HG02759 (cell line): ENCODE results near the gene FKBP7.
"Not testable (repeated sequence)": the region's sequence is repeated elsewhere in the genome, so short reads cannot be mapped to it uniquely, and the experiment has no call there.

Source experiments
- ATAC-seq: cut with Tn5 transposase; IDR thresholded peaks from one replicate; pipeline ENCODE4 v1.9.1; 2021; ENCODE audit warnings: mild to moderate bottlenecking, moderate library complexity; ENCODE audit not compliant: unreplicated experiment

Gene FKBP7, protein sequence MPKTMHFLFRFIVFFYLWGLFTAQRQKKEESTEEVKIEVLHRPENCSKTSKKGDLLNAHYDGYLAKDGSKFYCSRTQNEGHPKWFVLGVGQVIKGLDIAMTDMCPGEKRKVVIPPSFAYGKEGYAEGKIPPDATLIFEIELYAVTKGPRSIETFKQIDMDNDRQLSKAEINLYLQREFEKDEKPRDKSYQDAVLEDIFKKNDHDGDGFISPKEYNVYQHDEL

DNA sequence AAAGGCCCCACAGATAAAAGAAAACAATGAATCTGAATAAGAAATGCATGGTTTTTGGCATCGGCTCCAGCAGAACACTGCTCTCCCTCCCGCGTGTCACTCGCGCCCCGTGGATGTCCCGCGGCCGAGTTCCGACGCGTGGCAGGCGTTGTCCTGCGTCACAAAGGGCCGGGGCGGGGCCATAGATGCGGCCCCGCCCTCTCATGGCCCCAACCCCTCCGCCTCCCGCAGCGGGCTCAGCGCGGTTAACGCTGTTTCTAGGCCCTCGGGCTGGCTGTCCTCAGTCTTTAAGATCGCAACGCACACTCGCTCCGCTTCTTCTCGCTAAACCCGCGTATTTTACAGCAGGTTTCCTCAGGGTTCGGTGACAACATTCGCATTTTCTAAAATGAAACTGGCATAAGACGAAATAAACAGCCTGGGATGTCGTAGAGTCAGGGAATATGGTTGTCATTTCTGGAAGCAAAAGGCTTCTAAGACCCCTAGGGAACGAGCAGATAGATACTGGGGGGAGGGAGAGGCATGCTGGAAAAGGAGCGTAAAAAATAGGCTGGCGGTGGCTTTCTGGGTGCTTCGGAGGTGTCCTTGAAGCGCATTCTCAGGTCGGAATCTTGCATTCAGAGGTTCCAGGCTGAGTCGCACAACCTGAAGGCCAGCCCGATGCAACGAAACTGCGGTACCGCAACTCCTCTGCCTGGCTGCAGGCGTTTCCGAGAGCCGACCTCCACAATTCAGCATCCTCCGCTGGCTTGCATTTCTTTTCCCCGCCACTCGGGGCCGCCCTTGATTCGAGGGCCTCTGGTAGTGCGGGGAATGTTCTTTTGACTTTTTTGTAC, at the start of gene FKBP7:
Gene FKBP7 (minus strand): TSS at position 162 of the 836 bp plus-strand sequence. CDS start 101 bp downstream, at position 61.
- peak; percentile 54 for ATAC-seq

DNA sequence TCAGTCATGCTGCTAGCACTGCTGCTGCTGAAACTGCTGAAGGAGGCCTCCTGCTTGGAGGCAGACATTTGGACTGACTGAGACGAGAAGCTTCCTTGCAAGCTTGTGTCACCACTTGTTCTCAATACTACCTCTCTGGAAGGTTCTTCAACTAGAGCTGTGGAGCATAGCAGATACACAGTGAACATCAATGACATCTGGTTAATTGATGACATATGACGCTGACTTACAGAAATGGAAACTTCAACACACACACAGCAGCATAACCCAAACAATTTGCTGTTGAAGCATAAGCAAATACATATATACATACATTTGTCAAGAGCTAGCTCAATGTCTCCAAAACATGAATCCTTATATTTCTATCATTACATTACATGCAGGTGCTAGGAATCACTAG, 49.2 kb upstream of the FKBP7 start:
- no peak for ATAC-seq

DNA sequence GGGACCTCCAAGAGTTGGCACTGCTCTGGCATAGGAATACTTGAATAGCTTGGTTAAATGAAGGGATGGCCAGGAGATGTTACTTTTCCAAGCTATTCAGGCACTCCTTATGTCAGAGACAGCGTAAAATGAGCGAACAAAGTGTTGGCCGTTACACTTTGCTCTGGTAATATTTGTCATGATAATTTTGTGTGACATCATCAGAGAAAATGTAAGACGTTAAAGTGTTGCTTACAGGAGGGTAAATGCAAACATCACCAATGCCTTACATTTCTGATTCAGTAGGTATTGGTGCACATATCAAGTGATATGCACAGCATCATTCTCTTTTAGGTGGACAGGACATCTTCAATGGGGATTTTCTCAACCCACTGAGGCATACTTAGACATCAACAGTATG, 47.9 kb upstream of the FKBP7 start:
- ATAC-seq, result no peak

DNA sequence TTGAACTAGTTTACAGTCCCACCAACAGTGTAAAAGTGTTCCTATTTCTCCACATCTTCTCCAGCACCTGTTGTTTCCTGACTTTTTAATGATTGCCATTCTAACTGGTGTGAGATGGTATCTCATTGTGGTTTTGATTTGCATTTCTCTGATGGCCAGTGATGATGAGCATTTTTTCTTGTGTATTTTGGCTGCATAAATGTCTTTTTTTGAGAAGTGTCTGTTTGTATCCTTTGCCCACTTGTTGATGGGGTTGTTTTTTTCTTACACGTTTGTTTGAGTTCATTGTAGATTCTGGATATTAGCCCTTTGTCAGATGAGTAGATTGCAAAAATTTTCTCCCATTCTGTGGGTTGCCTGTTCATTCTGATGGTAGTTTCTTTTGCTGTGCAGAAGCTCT, 47.1 kb upstream of the FKBP7 start:
- not testable (repeated sequence) for ATAC-seq

DNA sequence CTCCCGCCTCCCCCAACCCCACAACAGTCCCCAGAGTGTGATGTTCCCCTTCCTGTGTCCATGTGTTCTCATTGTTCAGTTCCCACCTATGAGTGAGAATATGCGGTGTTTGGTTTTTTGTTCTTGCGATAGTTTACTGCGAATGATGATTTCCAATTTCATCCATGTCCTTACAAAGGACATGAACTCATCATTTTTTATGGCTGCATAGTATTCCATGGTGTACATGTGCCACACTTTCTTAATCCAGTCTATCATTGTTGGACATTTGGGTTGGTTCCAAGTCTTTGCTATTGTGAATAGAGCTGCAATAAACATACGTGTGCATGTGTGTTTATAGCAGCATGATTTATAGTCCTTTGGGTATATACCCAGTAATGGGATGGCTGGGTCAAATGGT, 46.6 kb upstream of the FKBP7 start:
- ATAC-seq, result not testable (repeated sequence)

DNA sequence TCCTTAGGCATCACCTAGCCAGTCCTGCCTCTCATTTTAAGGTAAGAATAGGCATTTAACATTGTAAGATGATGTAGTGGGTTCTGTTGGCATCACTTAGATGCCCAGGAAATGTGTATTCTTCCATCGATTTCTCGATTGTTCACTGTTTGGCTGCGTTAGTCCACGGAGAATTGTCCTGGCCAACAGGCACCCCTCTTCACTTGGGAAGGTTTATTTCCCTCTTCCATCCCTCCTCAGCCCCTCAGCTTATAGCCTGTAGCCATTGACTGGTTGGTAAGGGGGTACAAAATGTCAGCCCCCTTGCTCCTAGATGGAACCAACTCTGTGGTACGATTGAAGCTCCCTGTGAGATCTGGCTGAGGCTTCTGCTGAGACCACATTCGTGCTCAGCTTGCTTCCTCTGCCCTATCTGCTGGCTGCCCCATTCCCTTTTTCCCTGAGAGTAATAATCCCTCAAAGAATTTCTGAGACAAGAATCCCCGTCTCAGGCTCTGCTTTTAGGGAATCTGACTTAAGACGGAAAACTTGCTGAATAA, 45.3 kb upstream of the FKBP7 start:
- peak; percentile 4 for ATAC-seq

DNA sequence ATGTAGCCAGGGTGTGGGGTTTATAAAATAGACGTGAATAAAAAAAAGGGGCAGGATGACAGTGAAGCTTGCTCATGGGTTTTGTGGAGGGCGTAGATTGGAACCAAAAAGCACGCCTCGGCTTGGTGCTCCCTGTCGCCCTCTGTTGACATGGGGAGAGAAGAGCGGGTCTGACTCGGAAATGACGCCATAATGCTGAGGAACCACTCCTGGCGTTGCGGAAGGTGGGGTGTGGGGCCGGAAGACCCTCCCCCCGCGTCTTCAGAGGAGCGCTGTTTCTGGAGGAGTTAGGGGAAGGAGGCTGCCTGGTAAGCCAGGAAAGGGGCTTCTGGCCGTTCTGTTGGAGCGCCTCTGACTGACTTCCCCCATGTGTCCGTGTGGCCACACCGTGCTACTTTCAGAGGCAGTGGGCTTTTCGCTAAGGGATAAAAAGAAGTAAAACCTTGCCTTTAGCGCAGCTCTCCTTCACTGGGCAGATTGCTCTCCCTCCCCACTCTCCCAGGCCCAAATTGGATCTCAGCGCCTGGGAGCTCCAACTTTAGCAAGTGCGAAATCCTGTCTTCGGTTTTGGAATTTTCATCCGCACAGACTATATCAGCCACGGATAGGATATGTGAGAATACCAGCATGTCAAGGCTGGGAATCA, 44.7 kb upstream of the FKBP7 start:
- peak; percentile 96 for ATAC-seq

- ATAC-seq, result no peak
These were observed 43.1 kb upstream of the FKBP7 start for GRCh38 chr2:178521304-178522150.

GRCh38 chr2:178517496-178517895, 39.1 kb upstream of the FKBP7 start:
- ATAC-seq, result no peak

- peak; percentile 63 for ATAC-seq
These were observed 36.3 kb upstream of the FKBP7 start for GRCh38 chr2:178514664-178515063.

DNA sequence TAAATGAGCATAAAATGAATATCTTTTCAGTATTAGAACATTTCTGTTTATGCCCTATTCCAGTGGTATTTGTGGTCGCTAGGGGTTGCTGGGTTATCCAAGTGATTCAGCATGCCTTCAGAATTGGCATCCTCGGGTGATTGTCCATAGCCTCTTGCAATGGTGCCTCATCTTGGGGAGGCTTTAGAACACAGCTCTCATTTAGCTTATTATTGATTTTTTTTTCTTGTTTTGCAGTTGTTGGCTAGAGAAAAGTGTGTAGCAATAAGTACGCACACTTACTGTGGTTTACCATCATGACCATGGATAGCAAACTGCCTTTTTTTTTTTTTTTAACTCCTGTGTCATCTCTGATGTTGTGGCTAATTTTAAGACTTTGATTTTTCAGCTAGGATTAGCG, 35.5 kb upstream of the FKBP7 start:
- ATAC-seq, result no peak

GRCh38 chr2:178512484-178512883, 34.1 kb upstream of the FKBP7 start:
- ATAC-seq, result no peak

GRCh38 chr2:178510384-178510783, 32.0 kb upstream of the FKBP7 start:
- no peak for ATAC-seq

DNA sequence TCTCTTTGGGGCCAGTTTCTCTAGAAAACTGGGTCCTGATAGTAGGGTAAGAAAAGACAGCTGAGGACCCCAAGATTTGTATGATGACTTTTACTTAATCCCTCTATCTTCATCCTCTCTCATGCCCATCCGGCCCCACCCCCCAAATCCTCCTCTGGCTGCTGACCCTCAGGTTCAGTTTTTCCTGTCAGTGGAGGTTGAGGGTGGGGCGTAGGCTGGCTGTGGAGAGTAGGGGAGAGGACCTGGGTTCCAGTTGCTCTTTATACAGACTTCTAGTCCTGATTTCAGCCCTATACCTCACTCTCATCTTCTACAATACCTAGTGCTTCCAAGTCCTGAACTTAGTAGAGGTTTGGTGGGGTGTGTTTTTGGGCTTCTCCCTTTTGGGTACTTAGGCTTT, 30.2 kb upstream of the FKBP7 start:
- ATAC-seq, result no peak

DNA sequence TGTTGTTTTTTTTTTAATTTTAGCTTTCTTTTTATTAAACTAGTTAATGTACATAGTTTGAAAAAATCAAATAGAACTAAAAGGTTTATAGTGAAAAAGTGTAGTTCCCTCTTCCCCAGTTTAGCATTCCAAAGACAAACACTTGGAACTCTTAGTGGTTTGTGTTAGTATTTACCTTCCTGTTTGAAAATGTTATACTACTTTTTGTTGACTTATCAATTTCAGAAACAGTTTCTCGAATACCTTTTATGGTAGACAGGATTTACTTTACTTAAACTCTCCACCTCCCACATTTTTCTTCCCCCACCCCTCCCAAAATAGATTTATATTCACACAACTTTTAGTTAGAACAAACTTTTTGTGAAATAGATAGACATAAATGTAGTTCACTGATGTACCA, 28.5 kb upstream of the FKBP7 start:
- ATAC-seq, result no peak

- no peak for ATAC-seq
These were observed 28.1 kb upstream of the FKBP7 start for GRCh38 chr2:178506524-178506923.

GRCh38 chr2:178506101-178506500, 27.7 kb upstream of the FKBP7 start:
- ATAC-seq, result no peak

- no peak for ATAC-seq
These were observed 24.4 kb upstream of the FKBP7 start for GRCh38 chr2:178502751-178503150.

DNA sequence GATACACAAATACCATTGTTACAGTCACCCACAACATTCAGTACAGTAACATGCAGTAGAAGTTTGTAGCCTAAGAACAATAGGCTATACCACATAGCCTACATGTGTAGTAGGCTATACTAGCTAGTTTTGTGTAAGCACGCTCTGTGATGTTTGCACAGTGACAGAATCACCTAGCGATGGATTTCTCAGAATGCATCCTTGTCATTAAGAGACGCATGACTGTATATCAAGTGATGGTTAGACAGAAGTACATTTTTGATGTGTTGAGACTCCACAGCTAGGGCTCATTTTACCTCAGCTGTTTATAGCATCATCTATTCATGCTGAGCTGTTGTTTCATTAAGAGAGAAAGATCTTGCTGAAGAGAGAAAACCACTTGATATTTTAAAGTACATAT, 21.2 kb upstream of the FKBP7 start:
- ATAC-seq, result no peak

DNA sequence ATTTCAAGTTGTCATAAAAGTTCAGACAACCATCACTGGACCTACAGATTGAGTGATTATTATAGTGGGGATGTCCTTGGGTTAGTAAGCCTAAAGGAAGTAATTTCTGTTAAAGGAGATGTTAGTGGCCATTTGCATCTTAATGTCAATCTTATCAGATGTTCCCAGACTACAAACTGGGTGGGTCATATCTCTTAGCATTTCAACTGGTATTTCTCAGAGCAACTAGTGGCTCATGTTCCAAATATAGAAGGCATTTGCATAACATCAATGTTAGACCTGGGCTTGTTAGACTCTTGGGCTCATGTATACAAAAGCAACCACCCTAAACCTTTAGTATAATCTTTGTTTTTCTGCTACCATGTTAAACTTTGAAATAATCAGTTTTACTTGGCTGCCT, 19.7 kb upstream of the FKBP7 start:
- ATAC-seq, result peak; percentile 65

DNA sequence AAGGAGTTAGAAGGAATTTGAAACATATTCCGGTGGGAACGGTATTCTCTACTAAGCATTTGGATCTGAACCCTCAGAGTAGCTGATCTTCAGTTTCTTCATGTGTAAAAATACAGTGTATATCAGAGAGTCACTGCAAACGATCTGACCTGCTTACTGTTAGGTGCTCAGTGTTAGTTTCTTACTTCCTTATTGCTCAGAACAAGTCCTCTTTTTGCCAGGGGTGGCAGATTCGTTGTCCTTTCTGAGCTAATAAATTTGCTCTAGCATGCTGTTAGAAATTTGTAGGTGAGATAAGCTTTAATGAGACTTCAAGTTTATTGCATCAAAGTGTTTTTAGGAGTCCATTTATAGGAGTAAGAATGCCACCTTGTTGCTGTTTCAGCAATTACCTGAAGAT, 17.6 kb upstream of the FKBP7 start:
- no peak for ATAC-seq
